Mammary epithelial cell (primary cell): ENCODE data around the gene SFXN1.

Experiments used
- EZH2 ChIP-seq: IDR thresholded peaks from 2 replicates; pipeline ENCODE4 v1.6.1; 2012; ENCODE audit warnings: low read length, inconsistent platforms, borderline replicate concordance
- TF ChIP-seq, protein P1 (sequence below), 2 donors: IDR thresholded peaks in 1 of 2; conservative IDR thresholded peaks in 1 of 2; 2 replicates each; pipeline ENCODE4 v1.5.1; 2011 to 2012; ENCODE audit warnings: inconsistent platforms in 2 of 2, low read length in 2 of 2, mild to moderate bottlenecking in 2 of 2, control low read depth in 1 of 2, low read depth in 1 of 2; ENCODE audit not compliant: insufficient read depth in 1 of 2; ENCODE audit errors: extremely low read depth in 1 of 2

DNA sequence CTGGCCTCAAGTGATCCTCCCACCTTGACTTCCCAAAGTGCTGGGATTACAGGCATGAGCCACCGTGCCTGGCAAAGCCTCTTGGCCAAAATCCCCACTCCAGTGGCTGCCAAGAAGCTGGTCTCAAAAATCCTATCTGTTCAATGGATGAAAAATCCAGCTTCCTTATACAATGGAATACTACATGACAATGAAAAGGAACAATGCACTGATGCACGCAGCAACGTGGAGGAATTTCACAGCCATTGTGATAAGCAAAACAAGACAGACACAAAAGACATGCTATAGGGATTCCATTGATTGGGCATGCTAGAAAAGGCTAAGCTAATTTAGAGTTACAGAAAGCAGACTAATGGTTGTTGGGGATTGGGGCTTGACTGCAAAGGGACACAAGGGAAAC, 13.1 kb upstream of the SFXN1 start:
- TF ChIP-seq, protein P1, sequence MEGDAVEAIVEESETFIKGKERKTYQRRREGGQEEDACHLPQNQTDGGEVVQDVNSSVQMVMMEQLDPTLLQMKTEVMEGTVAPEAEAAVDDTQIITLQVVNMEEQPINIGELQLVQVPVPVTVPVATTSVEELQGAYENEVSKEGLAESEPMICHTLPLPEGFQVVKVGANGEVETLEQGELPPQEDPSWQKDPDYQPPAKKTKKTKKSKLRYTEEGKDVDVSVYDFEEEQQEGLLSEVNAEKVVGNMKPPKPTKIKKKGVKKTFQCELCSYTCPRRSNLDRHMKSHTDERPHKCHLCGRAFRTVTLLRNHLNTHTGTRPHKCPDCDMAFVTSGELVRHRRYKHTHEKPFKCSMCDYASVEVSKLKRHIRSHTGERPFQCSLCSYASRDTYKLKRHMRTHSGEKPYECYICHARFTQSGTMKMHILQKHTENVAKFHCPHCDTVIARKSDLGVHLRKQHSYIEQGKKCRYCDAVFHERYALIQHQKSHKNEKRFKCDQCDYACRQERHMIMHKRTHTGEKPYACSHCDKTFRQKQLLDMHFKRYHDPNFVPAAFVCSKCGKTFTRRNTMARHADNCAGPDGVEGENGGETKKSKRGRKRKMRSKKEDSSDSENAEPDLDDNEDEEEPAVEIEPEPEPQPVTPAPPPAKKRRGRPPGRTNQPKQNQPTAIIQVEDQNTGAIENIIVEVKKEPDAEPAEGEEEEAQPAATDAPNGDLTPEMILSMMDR (conservative IDR thresholded peaks at IDR 0.05 in 1 of 2, IDR thresholded peaks at IDR 0.05 in 1 of 2; ENCODE audit: extremely low read depth in 1 of 2, insufficient read depth in 1 of 2, low read depth in 1 of 2, low read length in 2 of 2), result no peak
- TF ChIP-seq EZH2, result no peak
